Measurements from ENCODE around the gene TMC1.

TMC1 gene

DNA sequence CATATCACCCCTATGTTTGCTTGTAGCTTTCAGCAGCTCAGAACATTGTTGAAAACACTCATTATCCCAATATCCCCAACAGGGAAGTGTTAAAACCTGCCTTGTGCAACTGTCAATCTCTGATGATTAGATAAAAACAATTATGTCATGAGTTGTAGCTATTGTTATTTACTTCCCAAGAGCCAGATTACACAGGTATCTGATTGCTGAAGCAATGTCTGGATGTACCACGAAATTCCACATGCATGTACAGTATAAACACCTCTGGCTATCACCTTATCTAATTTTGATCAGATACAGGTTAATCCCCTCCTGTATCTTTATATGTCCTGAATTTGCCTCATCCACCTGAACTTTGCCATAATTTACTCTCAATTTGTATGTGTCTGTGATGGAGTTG is 38.7 kb downstream of the TMC1 start:
- TF ChIP-seq, protein P1, sequence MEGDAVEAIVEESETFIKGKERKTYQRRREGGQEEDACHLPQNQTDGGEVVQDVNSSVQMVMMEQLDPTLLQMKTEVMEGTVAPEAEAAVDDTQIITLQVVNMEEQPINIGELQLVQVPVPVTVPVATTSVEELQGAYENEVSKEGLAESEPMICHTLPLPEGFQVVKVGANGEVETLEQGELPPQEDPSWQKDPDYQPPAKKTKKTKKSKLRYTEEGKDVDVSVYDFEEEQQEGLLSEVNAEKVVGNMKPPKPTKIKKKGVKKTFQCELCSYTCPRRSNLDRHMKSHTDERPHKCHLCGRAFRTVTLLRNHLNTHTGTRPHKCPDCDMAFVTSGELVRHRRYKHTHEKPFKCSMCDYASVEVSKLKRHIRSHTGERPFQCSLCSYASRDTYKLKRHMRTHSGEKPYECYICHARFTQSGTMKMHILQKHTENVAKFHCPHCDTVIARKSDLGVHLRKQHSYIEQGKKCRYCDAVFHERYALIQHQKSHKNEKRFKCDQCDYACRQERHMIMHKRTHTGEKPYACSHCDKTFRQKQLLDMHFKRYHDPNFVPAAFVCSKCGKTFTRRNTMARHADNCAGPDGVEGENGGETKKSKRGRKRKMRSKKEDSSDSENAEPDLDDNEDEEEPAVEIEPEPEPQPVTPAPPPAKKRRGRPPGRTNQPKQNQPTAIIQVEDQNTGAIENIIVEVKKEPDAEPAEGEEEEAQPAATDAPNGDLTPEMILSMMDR (conservative IDR thresholded peaks at IDR 0.05; ENCODE audit: low read depth, low read length) = no peak
- no peak for DNase-seq (ENCODE audit: low read depth)
- no peak overlapping the region for H3K4me3 ChIP-seq (ENCODE audit: low read length)

DNA sequence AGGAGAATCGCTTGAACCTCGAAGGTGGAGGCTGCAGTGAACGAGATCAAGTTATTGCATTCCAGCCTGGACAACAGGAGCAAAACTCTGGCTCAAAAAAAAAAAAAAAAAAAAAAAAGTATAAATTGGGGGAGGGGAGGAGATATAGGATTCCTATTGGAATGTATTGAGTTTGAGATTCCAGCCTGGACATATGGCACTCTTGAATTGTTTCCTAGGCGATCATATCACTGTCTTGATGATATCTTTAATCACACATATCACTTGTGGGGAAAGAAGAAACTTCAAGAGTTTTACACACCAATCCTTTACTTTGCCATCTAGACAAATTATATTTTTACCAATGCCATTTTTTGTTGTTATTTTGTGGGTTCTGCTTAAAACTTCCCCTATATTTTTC is 42.4 kb downstream of the TMC1 start:
- no peak overlapping the region for H3K4me3 ChIP-seq (ENCODE audit: low read length)
- TF ChIP-seq, protein P1 (conservative IDR thresholded peaks at IDR 0.05; ENCODE audit: low read depth, low read length) = no peak
- no peak for DNase-seq (ENCODE audit: low read depth)

DNA sequence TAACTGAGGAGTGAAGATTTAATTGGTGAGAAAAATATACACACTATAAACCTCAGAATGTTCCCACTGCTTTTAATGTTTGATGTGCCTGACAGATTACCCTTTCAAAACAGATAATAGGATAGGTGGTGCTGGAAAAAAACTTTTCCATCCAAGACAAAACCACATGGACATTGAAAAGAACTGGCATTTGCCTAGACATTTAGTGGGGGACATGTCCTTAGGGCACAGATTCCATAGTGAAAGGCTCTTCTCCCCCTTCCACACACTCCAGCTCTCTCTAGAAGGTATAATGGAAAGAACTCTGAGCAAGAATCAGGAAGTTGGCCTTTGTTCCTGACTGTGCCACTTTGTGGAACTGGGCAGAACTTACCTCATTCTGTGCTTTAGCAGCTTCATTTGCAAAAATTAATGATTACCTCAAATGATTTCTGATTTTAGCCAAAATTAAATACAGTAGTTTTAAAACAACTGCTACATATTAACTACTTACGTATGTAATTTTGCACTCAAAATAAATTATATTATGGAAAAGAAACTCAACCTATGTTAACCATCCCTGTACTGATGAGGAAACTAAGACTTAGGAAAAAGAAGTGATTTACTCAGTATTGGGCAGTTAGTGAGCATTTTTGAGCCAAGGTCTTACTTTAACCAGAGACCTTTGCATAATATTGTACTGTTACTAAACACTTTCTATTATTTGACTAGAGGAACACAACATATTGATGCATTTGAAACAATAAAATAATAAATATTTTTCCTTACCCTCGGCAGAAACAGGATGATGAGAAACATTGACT is 43.3 kb downstream of the TMC1 start:
- DNase-seq (ENCODE audit: low read depth) = no peak

DNA sequence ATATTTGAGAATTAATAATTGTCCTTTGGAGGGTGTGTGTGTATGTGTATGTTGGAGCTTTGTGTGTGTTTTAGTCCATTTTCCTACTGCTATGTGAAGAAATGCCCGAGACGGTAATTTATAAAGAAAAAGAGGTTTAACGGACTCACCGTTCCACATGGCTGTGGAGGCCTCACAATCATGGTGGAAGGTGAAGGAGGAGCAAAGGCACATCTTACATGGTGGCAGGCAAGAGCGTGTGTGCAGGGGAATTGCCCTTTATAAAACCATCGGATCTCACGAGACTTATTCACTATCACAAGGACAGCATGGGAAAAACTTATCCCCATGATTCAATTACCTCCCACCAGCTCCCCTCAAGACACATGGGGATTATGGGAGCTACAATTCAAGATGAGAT is 44.1 kb downstream of the TMC1 start:
- DNase-seq (ENCODE audit: low read depth) = no peak
- H3K4me3 ChIP-seq (ENCODE audit: low read length) = no peak overlapping the region
- TF ChIP-seq, protein P1 (conservative IDR thresholded peaks at IDR 0.05; ENCODE audit: low read depth, low read length) = no peak

More for the DNA sequence above, 43.3 kb downstream of the TMC1 start:
- no peak overlapping the region for H3K4me3 ChIP-seq (ENCODE audit: low read length)
- TF ChIP-seq, protein P1 (conservative IDR thresholded peaks at IDR 0.05; ENCODE audit: low read depth, low read length) = no peak

DNA sequence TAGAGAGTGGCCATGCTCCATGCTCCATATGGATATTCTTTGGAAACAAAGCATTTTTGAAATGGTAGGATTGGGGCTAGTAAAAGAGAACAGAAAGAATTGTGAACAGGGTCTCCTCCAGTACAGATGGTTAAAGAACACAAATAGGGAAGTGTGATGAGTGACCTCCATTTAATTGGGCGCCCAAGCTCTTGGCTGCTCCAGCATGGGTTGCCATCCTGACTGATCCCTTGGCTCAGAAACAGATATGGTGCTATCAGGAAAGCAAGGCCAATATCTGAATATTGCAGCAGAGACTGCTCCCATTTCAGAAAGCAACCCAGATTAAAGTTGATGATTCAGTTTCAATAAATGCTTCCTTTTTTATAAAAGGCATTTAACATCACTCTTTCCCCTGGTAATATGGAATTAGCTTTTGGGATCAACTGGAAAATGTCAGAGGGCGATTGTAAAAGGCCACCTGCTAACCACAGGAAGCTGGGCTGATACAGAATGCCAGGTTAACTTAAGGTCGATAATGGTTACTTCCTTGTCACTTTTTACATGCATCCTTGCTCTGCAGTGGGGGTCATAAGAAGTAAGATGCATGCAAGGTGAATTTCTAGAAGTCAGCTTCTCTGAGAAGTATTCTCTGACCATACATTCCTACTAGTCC is 52.9 kb downstream of the TMC1 start:
- TF ChIP-seq, protein P1 (conservative IDR thresholded peaks at IDR 0.05; ENCODE audit: low read depth, low read length) = no peak
- DNase-seq (ENCODE audit: low read depth) = no peak

DNA sequence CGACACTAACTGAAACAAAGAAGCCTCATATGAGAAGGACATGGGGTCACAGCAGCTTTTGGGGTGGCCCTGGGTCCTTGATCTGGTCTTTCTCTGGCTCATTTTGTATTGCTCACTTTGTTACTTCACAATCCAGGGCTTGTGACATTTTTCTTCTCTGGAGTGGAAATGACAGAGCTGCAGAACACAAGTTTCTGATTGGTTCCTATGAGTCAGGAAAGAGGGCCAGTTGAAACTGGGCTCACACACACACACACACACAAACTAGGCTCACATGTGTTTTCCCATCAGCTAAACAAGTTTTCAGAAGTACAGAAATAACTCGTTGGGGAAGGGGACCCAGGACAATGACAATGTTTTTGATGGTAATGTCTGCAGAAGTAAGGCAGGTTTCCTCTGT is 54.3 kb downstream of the TMC1 start:
- no peak overlapping the region for H3K4me3 ChIP-seq (ENCODE audit: low read length)
- DNase-seq (ENCODE audit: low read depth) = no peak
- TF ChIP-seq, protein P1 (conservative IDR thresholded peaks at IDR 0.05; ENCODE audit: low read depth, low read length) = no peak

More for the DNA sequence above, 52.9 kb downstream of the TMC1 start:
- H3K4me3 ChIP-seq (ENCODE audit: low read length) = no peak overlapping the region

DNA sequence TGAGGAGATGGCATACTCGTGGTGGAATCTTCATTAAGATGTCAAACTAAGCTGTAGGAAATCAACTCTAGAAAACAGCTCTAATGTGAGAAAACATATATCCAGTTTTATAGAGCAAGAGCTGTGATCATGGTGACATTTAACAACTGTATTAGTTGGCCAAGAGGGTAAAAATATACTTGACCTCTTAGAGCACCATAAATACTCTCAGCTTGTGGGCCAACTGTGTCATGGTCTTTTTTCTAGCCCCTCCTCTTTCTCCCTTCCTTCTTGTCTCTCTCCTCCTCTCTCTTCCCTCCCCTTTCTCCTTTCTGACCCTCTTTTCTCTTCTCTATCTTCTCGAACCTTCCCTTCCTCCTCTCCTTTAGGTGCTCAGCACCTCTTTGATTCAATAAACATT is 54.7 kb downstream of the TMC1 start:
- no peak overlapping the region for H3K4me3 ChIP-seq (ENCODE audit: low read length)
- TF ChIP-seq, protein P1 (conservative IDR thresholded peaks at IDR 0.05; ENCODE audit: low read depth, low read length) = no peak
- no peak for DNase-seq (ENCODE audit: low read depth)

Data from retinal pigment epithelial cell (primary cell).